ENCODE measurements around the gene SLCO6A1.

The SLCO6A1 gene

GRCh38 chr5:102451082-102451481, 47.7 kb downstream of the SLCO6A1 start:
- no peak for DNase-seq

- DNase-seq: no peak
Observed at GRCh38 chr5:102450313-102450990, 48.3 kb downstream of the SLCO6A1 start.

- no peak for DNase-seq
Observed at GRCh38 chr5:102433473-102433872, 65.3 kb downstream of the SLCO6A1 start.

- no peak for DNase-seq
Observed at GRCh38 chr5:102421647-102422046, 77.2 kb downstream of the SLCO6A1 start.

- no peak for DNase-seq
Observed at GRCh38 chr5:102418531-102418930, 80.3 kb downstream of the SLCO6A1 start.

- DNase-seq: no peak
Observed at GRCh38 chr5:102414448-102414847, 84.4 kb downstream of the SLCO6A1 start.

- DNase-seq: no peak
Observed at GRCh38 chr5:102388235-102388634, 110.6 kb downstream of the SLCO6A1 start.

GRCh38 chr5:102385365-102385764, 113.4 kb downstream of the SLCO6A1 start:
- no peak for DNase-seq

GRCh38 chr5:102380174-102380573, 118.6 kb downstream of the SLCO6A1 start:
- no peak for DNase-seq

GRCh38 chr5:102375876-102376275, 122.9 kb downstream of the SLCO6A1 start:
- no peak for DNase-seq

GRCh38 chr5:102375272-102375671, 123.5 kb downstream of the SLCO6A1 start:
- no peak for DNase-seq

GRCh38 chr5:102368392-102368791, 130.4 kb downstream of the SLCO6A1 start:
- no peak for DNase-seq

GRCh38 chr5:102341681-102342288, 157.0 kb downstream of the SLCO6A1 start:
- DNase-seq: no peak

GRCh38 chr5:102324714-102325113, 174.1 kb downstream of the SLCO6A1 start:
- DNase-seq: no peak
